IMR-90 (cell line): ENCODE results near the gene MPPED1. TPM values are rescaled to one million over a fixed set of nuclear protein-coding genes. Genes with fewer than 3 reads are reported as not detected.

ENCODE experiments used
- ATAC-seq: fragments of 200-7000 bp; cut with Tn5 transposase; 2 replicates; pipeline ENCODE4 v1.9.1; 2020; ENCODE audit warnings: low read depth, mild to moderate bottlenecking, moderate library complexity
- BruUV-seq: library from RNA; stranded (reverse); fragments of 400-500 nt; replicated peaks from 2 replicates; lab custom pipeline; 2021; lab: Mats Ljungman, UMichigan
- CTCF ChIA-PET: fragments of 300-600 bp; formaldehyde crosslinking; extraction: SDS; loops from one replicate; lab custom pipeline; 2021; ENCODE audit warnings: antibody characterized with exemption; lab: Yijun Ruan, JAX
- POLR2A ChIA-PET: fragments of 300-600 bp; sonication (Branson Sonifier 250); formaldehyde crosslinking; loops from one replicate; lab custom pipeline; 2022; ENCODE audit warnings: antibody characterized with exemption; ENCODE audit not compliant: unreplicated experiment; lab: Charles Lee
- DNase-seq: peaks from one replicate; pipeline ENCODE4 v3.0.0; 2013
- H2AFZ ChIP-seq: replicated peaks from 2 replicates; pipeline ENCODE3; 2013; ENCODE audit warnings: low read length, mild to moderate bottlenecking; ENCODE audit not compliant: poor library complexity
- H2AK5ac ChIP-seq: 2 replicates; pipeline ENCODE4 v1.6.1; 2013; ENCODE audit warnings: low read depth, low read length, inconsistent platforms
- H2AK9ac ChIP-seq: replicated peaks from 2 replicates; pipeline ENCODE3; 2013; ENCODE audit warnings: mild to moderate bottlenecking, low read depth, low read length, moderate library complexity; ENCODE audit not compliant: poor library complexity
- H2BK120ac ChIP-seq: 2 replicates; pipeline ENCODE4 v1.6.1; 2013; ENCODE audit warnings: low read depth, low read length, inconsistent platforms
- H2BK15ac ChIP-seq: 3 replicates; pipeline ENCODE4 v1.6.1; 2013; ENCODE audit warnings: low read depth, low read length, inconsistent platforms
- H2BK20ac ChIP-seq: 2 replicates; pipeline ENCODE4 v1.6.1; 2013; ENCODE audit warnings: low read depth, mild to moderate bottlenecking, inconsistent platforms, low read length, moderate library complexity
- H2BK5ac ChIP-seq: 2 replicates; pipeline ENCODE4 v1.6.1; 2013; ENCODE audit warnings: mild to moderate bottlenecking, low read depth, low read length, inconsistent platforms; ENCODE audit not compliant: poor library complexity, severe bottlenecking
- H3K14ac ChIP-seq: replicated peaks from 2 replicates; pipeline ENCODE4 v1.6.1; 2013; ENCODE audit warnings: low read depth, low read length, inconsistent platforms
- H3K18ac ChIP-seq: 2 replicates; pipeline ENCODE4 v1.6.1; 2013; ENCODE audit warnings: low read depth, low read length, control low read depth
- H3K23ac ChIP-seq: 2 replicates; pipeline ENCODE4 v1.6.1; 2013; ENCODE audit warnings: low read depth, low read length, inconsistent platforms
- H3K27ac ChIP-seq: 2 replicates; pipeline ENCODE4 v1.5.1; 2013; ENCODE audit warnings: mild to moderate bottlenecking, control low read depth, low read length; ENCODE audit not compliant: insufficient read depth
- H3K27me3 ChIP-seq: 2 replicates; pipeline ENCODE4 v1.6.1; 2013; ENCODE audit warnings: low read length; ENCODE audit not compliant: control insufficient read depth, insufficient read depth
- H3K36me3 ChIP-seq: 2 replicates; pipeline ENCODE4 v1.6.1; 2013; ENCODE audit warnings: low read length, mixed read lengths; ENCODE audit not compliant: control insufficient read depth, insufficient read depth
- H3K4ac ChIP-seq: 2 replicates; pipeline ENCODE4 v1.6.1; 2013; ENCODE audit warnings: low read depth, low read length, inconsistent platforms
- H3K4me1 ChIP-seq: 2 replicates; pipeline ENCODE4 v1.6.1; 2013; ENCODE audit warnings: low read length, mixed read lengths; ENCODE audit not compliant: control insufficient read depth, insufficient read depth
- H3K4me2 ChIP-seq: 2 replicates; pipeline ENCODE4 v1.6.1; 2013; ENCODE audit warnings: low read depth, mild to moderate bottlenecking, control low read depth, low read length, moderate library complexity
- H3K4me3 ChIP-seq: 2 replicates; pipeline ENCODE4 v1.5.1; 2013; ENCODE audit warnings: low read depth, mild to moderate bottlenecking, control low read depth, low read length, moderate library complexity; ENCODE audit not compliant: insufficient read depth
- H3K56ac ChIP-seq: 2 replicates; pipeline ENCODE4 v1.6.1; 2013; ENCODE audit warnings: low read length, inconsistent platforms; ENCODE audit not compliant: insufficient read depth; ENCODE audit errors: extremely low read depth
- H3K79me1 ChIP-seq, 2 experiments: 2 replicates each; pipeline ENCODE4 v1.6.1; 2013; ENCODE audit warnings: low read length in 2 of 2, inconsistent platforms in 1 of 2, low read depth in 1 of 2
- H3K9ac ChIP-seq: 2 replicates; pipeline ENCODE4 v1.6.1; 2013; ENCODE audit warnings: low read depth, low read length, control low read depth
- H3K9me1 ChIP-seq: 2 replicates; pipeline ENCODE4 v1.6.1; 2013; ENCODE audit warnings: low read length, inconsistent platforms; ENCODE audit not compliant: insufficient read depth
- H3K9me3 ChIP-seq: 2 replicates; pipeline ENCODE4 v1.6.1; 2013; ENCODE audit warnings: low read length; ENCODE audit not compliant: control insufficient read depth, insufficient read depth
- H4K20me1 ChIP-seq: 2 replicates; pipeline ENCODE4 v1.6.1; 2013; ENCODE audit warnings: low read length, inconsistent platforms; ENCODE audit not compliant: insufficient read depth
- H4K5ac ChIP-seq: 2 replicates; pipeline ENCODE4 v1.6.1; 2013; ENCODE audit warnings: mild to moderate bottlenecking, low read depth, low read length, control low read depth
- H4K8ac ChIP-seq, 2 experiments: 2 replicates each; pipeline ENCODE4 v1.6.1; 2013; ENCODE audit warnings: low read depth in 2 of 2, low read length in 2 of 2, control low read depth in 1 of 2, inconsistent platforms in 1 of 2
- H4K91ac ChIP-seq: 2 replicates; pipeline ENCODE4 v1.6.1; 2013; ENCODE audit warnings: low read depth, low read length, inconsistent platforms; ENCODE audit not compliant: insufficient read depth
- BHLHE40 ChIP-seq: fragments of 150-350 bp; IDR thresholded peaks from 2 replicates; pipeline ENCODE4 v1.6.1; 2016; ENCODE audit warnings: mild to moderate bottlenecking, low read depth, low read length
- CEBPB ChIP-seq: IDR thresholded peaks from 2 replicates; pipeline ENCODE4 v1.6.1; 2012; ENCODE audit warnings: low read depth, low read length, improper control_type of control experiment
- CHD1 ChIP-seq: IDR thresholded peaks from 2 replicates; pipeline ENCODE4 v1.6.1; 2012; ENCODE audit warnings: low read depth, low read length, improper control_type of control experiment
- ELK1 ChIP-seq: fragments of 150-350 bp; IDR thresholded peaks from 2 replicates; pipeline ENCODE4 v1.6.1; 2016; ENCODE audit warnings: low read depth, mild to moderate bottlenecking, low read length, moderate library complexity, borderline replicate concordance
- FOS ChIP-seq: fragments of 150-350 bp; IDR thresholded peaks from 2 replicates; pipeline ENCODE4 v1.6.1; 2016; ENCODE audit warnings: low read depth, low read length
- MAZ ChIP-seq: IDR thresholded peaks from 2 replicates; pipeline ENCODE4 v1.6.1; 2012; ENCODE audit warnings: low read depth, mild to moderate bottlenecking, low read length, improper control_type of control experiment, moderate library complexity, borderline replicate concordance
- MXI1 ChIP-seq: IDR thresholded peaks from 2 replicates; pipeline ENCODE4 v1.6.1; 2012; ENCODE audit warnings: low read depth, mild to moderate bottlenecking, low read length, moderate library complexity, borderline replicate concordance
- NFE2L2 ChIP-seq: fragments of 150-350 bp; IDR thresholded peaks from 2 replicates; pipeline ENCODE4 v1.6.1; 2016; ENCODE audit warnings: low read depth, mild to moderate bottlenecking, low read length
- POLR2A ChIP-seq: IDR thresholded peaks from 2 replicates; pipeline ENCODE4 v1.6.1; 2012; ENCODE audit warnings: mild to moderate bottlenecking, low read depth, low read length
- RAD21 ChIP-seq: IDR thresholded peaks from 2 replicates; pipeline ENCODE4 v1.6.1; 2012; ENCODE audit warnings: low read length, improper control_type of control experiment
- RCOR1 ChIP-seq: IDR thresholded peaks from 2 replicates; pipeline ENCODE4 v1.6.1; 2012; ENCODE audit warnings: mild to moderate bottlenecking, low read length, improper control_type of control experiment; ENCODE audit not compliant: insufficient replicate concordance
- RFX5 ChIP-seq: IDR thresholded peaks from 2 replicates; pipeline ENCODE4 v1.8.0; 2012; ENCODE audit warnings: low read depth, mild to moderate bottlenecking, low read length, moderate library complexity
- SMC3 ChIP-seq: fragments of 150-350 bp; IDR thresholded peaks from 2 replicates; pipeline ENCODE4 v1.6.1; 2016; ENCODE audit warnings: low read depth, mild to moderate bottlenecking, antibody characterized with exemption, low read length, moderate library complexity
- USF2 ChIP-seq: fragments of 150-350 bp; IDR thresholded peaks from 2 replicates; pipeline ENCODE4 v1.6.1; 2017; ENCODE audit warnings: mild to moderate bottlenecking, antibody characterized with exemption, low read length, low read depth
- WGBS, 2 experiments: methylation state at CpG; one replicate each; pipeline versions ENCODE4 v1.1.5 to v1.1.7; 2013; ENCODE audit warnings: missing lambda C conversion rate in 2 of 2; ENCODE audit not compliant: insufficient read length in 1 of 2; ENCODE audit errors: extremely low coverage in 2 of 2; 5-methylcytosine and 5-hydroxymethylcytosine counted together
- dilution Hi-C: fragments of 300-500 bp; cut with HindIII; formaldehyde crosslinking; loops from one replicate; pipeline ENCODE4 v1.14.3; 2018; ENCODE audit warnings: low sequenced_read_pairs; ENCODE audit not compliant: unreplicated experiment
- in situ Hi-C: fragments of 300-500 bp; cut with MboI; formaldehyde crosslinking; loops from 3 replicates; pipeline ENCODE4 v1.14.3; 2019; ENCODE audit warnings: low sequenced_read_pairs, inconsistent platforms, mixed read lengths
- intact Hi-C: fragments of 100-400 bp; cut with micrococcal nuclease; formaldehyde crosslinking; loops from 2 replicates; pipeline ENCODE4 v1.10.0; 2022
- polyA plus RNA-seq, 3 experiments: library from polyadenylated mRNA; depleted of rRNA; stranded (reverse); fragments of >200 nt; gene quantifications; 2 replicates each; pipeline ENCODE4 v1.2.3, GENCODE V29; 2012; ENCODE audit warnings: low replicate concordance in 1 of 3
- total RNA-seq: library from RNA; depleted of rRNA; stranded (reverse); fragments of >200 nt; gene quantifications from 2 replicates; pipeline ENCODE4 v1.2.3, GENCODE V29; 2012

Gene MPPED1
- total and polyA plus RNA-seq, 2 of the 4 experiments (the other 2 are of a cell fraction): not detected

GRCh38 chr22:43443152-43443471 lies 31.3 kb downstream of the MPPED1 start:
- Histone ChIP-seq H2BK120ac (no peak overlapping the region), H3K23ac (no peak overlapping the region), H3K56ac (no peak overlapping the region), H2BK5ac (no peak overlapping the region), H3K9me3 (no peaks in the 10 kb centered on the region), H2AK5ac (no peak overlapping the region), H3K9ac (no peak overlapping the region), H4K8ac (no peak overlapping the region), H2BK15ac (no peak overlapping the region), H3K4me1 (no peaks in the 10 kb centered on the region), H3K79me1 (no peaks in the 10 kb centered on the region), H3K9me1 (no peaks in the 10 kb centered on the region), H3K14ac (no peak overlapping the region), H3K27me3 (peaks cover 4% of the 10 kb centered on the region; the same call in 1 of the 2 replicates), H2AFZ (no peak overlapping the region), H2AK9ac (no peak overlapping the region), H3K4me2 (no peak overlapping the region), H4K5ac (no peak overlapping the region), H3K18ac (no peak overlapping the region), H2BK20ac (no peak overlapping the region), H3K36me3 (no peaks in the 10 kb centered on the region), H3K4ac (no peak overlapping the region), H3K27ac (no peak overlapping the region), H3K4me3 (no peak overlapping the region), H4K20me1 (no peaks in the 10 kb centered on the region), H4K91ac (no peak overlapping the region)
- BruUV-seq: no TSS peak
- ChIA-PET CTCF (no interaction called here), POLR2A (no interaction called here)
- TF ChIP-seq FOS (no peak), CHD1 (no peak), CEBPB (no peak), BHLHE40 (no peak), ELK1 (no peak), SMC3 (no peak), RAD21 (no peak), RFX5 (no peak), MXI1 (no peak), USF2 (no peak), MAZ (no peak), RCOR1 (no peak), POLR2A (no peak), NFE2L2 (no peak)
- ATAC-seq: no peak
- intact Hi-C loops (no loop called here), in situ Hi-C loops (no loop called here), dilution Hi-C loops (no loop called here)
- no peak for DNase-seq
- WGBS, 2 experiments: 18% methylated on average over 6 of the region's 6 CpGs; no CpG with 5 or more reads in 1 of the 2 experiments
